Gastroesophageal sphincter (tissue), 3 donors: ENCODE measurements around the gene C17orf100.

Experiments
- POLR2A ChIP-seq, 2 donors: fragments of 450-650 bp; IDR thresholded peaks; one replicate each; pipeline ENCODE4 v1.6.1; 2017; ENCODE audit warnings: antibody characterized with exemption in 2 of 2, mild to moderate bottlenecking in 2 of 2, moderate library complexity in 1 of 2
- POLR2AphosphoS5 ChIP-seq: sonication (generic); formaldehyde crosslinking; IDR thresholded peaks from one replicate; pipeline ENCODE4 v1.6.1; 2017; ENCODE audit warnings: antibody characterized with exemption
- TF ChIP-seq, protein P1 (sequence below), 4 experiments: fragments of 200-600 bp in 2 of 4; fragments of 450-650 bp in 2 of 4; sonication (generic) in 1 of 4; IDR thresholded peaks; one replicate each; pipeline ENCODE4 v1.5.1; 2017 to 2019; ENCODE audit warnings: antibody characterized with exemption in 4 of 4, mild to moderate bottlenecking in 2 of 4, moderate library complexity in 2 of 4

DNA sequence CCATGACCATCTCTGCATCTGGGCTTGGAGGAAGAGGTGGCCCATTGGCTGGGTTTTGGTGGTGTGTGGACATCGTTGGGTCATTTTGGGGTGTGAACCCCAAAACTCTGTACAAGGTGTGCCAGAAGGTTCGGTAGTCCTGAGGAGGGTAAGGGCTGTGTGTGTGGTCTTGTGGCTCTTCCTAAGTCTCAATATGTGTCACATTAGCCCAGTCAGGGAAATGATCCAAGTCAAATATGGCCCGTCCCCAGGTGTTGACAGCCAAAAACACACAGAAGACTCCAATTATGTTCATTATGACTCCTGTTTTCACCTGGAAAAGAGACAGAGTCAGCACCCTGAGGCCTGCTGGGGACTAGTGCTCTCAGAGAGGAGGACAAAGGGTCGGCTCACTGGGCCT, 34.5 kb downstream of the C17orf100 start:
- TF ChIP-seq, protein P1, sequence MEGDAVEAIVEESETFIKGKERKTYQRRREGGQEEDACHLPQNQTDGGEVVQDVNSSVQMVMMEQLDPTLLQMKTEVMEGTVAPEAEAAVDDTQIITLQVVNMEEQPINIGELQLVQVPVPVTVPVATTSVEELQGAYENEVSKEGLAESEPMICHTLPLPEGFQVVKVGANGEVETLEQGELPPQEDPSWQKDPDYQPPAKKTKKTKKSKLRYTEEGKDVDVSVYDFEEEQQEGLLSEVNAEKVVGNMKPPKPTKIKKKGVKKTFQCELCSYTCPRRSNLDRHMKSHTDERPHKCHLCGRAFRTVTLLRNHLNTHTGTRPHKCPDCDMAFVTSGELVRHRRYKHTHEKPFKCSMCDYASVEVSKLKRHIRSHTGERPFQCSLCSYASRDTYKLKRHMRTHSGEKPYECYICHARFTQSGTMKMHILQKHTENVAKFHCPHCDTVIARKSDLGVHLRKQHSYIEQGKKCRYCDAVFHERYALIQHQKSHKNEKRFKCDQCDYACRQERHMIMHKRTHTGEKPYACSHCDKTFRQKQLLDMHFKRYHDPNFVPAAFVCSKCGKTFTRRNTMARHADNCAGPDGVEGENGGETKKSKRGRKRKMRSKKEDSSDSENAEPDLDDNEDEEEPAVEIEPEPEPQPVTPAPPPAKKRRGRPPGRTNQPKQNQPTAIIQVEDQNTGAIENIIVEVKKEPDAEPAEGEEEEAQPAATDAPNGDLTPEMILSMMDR (IDR thresholded peaks at IDR 0.05), result no peak
- TF ChIP-seq POLR2AphosphoS5 (no peak), POLR2A (IDR thresholded peaks at IDR 0.05) (no peak)
